Peyer's patch (tissue), 4 donors: ENCODE data around the gene ULBP2.

ENCODE experiments used
- CTCF ChIP-seq, 6 experiments: fragments of 450-650 bp in 4 of 6; fragments of 200-600 bp in 2 of 6; sonication (generic) in 1 of 6; IDR thresholded peaks; one replicate each; pipeline ENCODE4 v1.5.1; 2017 to 2019; ENCODE audit warnings: antibody characterized with exemption in 6 of 6, mild to moderate bottlenecking in 3 of 6, moderate library complexity in 1 of 6
- POLR2A ChIP-seq, 2 donors: fragments of 450-650 bp; IDR thresholded peaks; one replicate each; pipeline ENCODE4 v1.5.1; 2017; ENCODE audit warnings: antibody characterized with exemption in 2 of 2, mild to moderate bottlenecking in 2 of 2, moderate library complexity in 2 of 2

- TF ChIP-seq CTCF (IDR thresholded peaks at IDR 0.05) (no peak), POLR2A (IDR thresholded peaks at IDR 0.05) (no peak)
Observed at GRCh38 chr6:149910721-149911151, 31.1 kb upstream of the ULBP2 start.
